BLaER1 treated with 17β-estradiol and CSF1 and Interleukin-3, amounts not matched to agents 10 nM and 100 nM (cell line): ENCODE results near the gene CARD10.

Source experiments
- H3K27ac ChIP-seq, 11 experiments: shearing (Covaris generic); formaldehyde crosslinking; 2 replicates each; pipeline ENCODE4 v1.8.1; 2022
- H3K27me3 ChIP-seq, 11 experiments: shearing (Covaris generic); formaldehyde crosslinking; 2 replicates each; pipeline ENCODE4 v1.8.1; 2022
- H3K36me3 ChIP-seq, 11 experiments: shearing (Covaris generic); formaldehyde crosslinking; 2 replicates each; pipeline ENCODE4 v1.8.1; 2022
- H3K4me1 ChIP-seq, 10 experiments: shearing (Covaris generic); formaldehyde crosslinking; 2 replicates each; pipeline ENCODE4 v1.8.1; 2022
- H3K4me2 ChIP-seq, 11 experiments: shearing (Covaris generic); formaldehyde crosslinking; 2 replicates each; pipeline ENCODE4 v1.8.1; 2022
- H3K4me3 ChIP-seq, 10 experiments: shearing (Covaris generic); formaldehyde crosslinking; 2 replicates each; pipeline ENCODE4 v1.8.1; 2022
- H3K9ac ChIP-seq, 11 experiments: shearing (Covaris generic); formaldehyde crosslinking; 2 replicates each; pipeline ENCODE4 v1.8.1; 2022
- H3K9me3 ChIP-seq, 11 experiments: shearing (Covaris generic); formaldehyde crosslinking; replicated peaks in 1 of 11; 2 replicates each; pipeline ENCODE4 v1.8.1; 2022
- H4K20me1 ChIP-seq, 11 experiments: shearing (Covaris generic); formaldehyde crosslinking; 2 replicates each; pipeline ENCODE4 v1.8.1; 2022
- Cebpa-rat ChIP-seq, 11 experiments: shearing (Covaris generic); IDR thresholded peaks; 2 replicates each; pipeline ENCODE4 v1.8.1; 2022

Gene CARD10

GRCh38 chr22:37503850-37504249 is 15.4 kb downstream of the CARD10 start:
- Histone ChIP-seq H3K9ac (no peak overlapping the region), H3K36me3 (no peaks in the 10 kb centered on the region), H4K20me1 (peaks cover 0 to 14% (median 0%) of the 10 kb centered on the region in 11 experiments; a peak in 2 of 22 replicates), H3K27ac (no peak overlapping the region), H3K4me3 (no peak overlapping the region), H3K9me3 (no peaks in the 10 kb centered on the region), H3K4me2 (peak overlapping the region in 5 of 11 experiments; percentile 17 to 53 (median 34); a peak in 8 of 22 replicates), H3K4me1 (peaks cover 0 to 42% (median 20%) of the 10 kb centered on the region in 10 experiments; a peak in 15 of 20 replicates), H3K27me3 (no peaks in the 10 kb centered on the region; a peak in 1 of 22 replicates)
- TF ChIP-seq Cebpa-rat (IDR thresholded peaks at IDR 0.05) = no peak

GRCh38 chr22:37503183-37503683 is 16.0 kb downstream of the CARD10 start:
- H3K9ac ChIP-seq = no peak overlapping the region
- peaks cover 0 to 43% (median 22%) of the 10 kb centered on the region in 10 experiments; a peak in 16 of 20 replicates for H3K4me1 ChIP-seq
- no peak for TF ChIP-seq Cebpa-rat (IDR thresholded peaks at IDR 0.05)

GRCh38 chr22:37502342-37503182 is 16.7 kb downstream of the CARD10 start:
- Histone ChIP-seq H4K20me1 (peaks cover 0 to 14% (median 0%) of the 10 kb centered on the region in 11 experiments; a peak in 3 of 22 replicates), H3K27ac (no peak overlapping the region)
- TF ChIP-seq Cebpa-rat (IDR thresholded peaks at IDR 0.05) = no peak

More at GRCh38 chr22:37503183-37503683, 16.0 kb downstream of the CARD10 start:
- H3K4me2 ChIP-seq = peak overlapping the region in 5 of 11 experiments; percentile 17 to 53 (median 34); a peak in 7 of 22 replicates
- no peak overlapping the region for H3K27ac ChIP-seq
- no peaks in the 10 kb centered on the region; a peak in 1 of 22 replicates for H3K27me3 ChIP-seq
- H3K4me3 ChIP-seq = no peak overlapping the region
- H3K36me3 ChIP-seq = no peaks in the 10 kb centered on the region
- no peaks in the 10 kb centered on the region for H3K9me3 ChIP-seq
- peaks cover 0 to 14% (median 0%) of the 10 kb centered on the region in 11 experiments; a peak in 3 of 22 replicates for H4K20me1 ChIP-seq

GRCh38 chr22:37501610-37502341 is 17.4 kb downstream of the CARD10 start:
- Histone ChIP-seq H3K9me3 (no peaks in the 10 kb centered on the region), H3K9ac (no peak overlapping the region), H3K4me1 (peaks cover 0 to 47% (median 24%) of the 10 kb centered on the region in 10 experiments; a peak in 17 of 20 replicates), H3K4me2 (peak overlapping the region in 4 of 11 experiments; percentile 33 to 70 (median 43); a peak in 5 of 22 replicates), H3K4me3 (no peak overlapping the region), H3K27ac (no peak overlapping the region), H4K20me1 (peaks cover 0 to 14% (median 0%) of the 10 kb centered on the region in 11 experiments; a peak in 2 of 22 replicates), H3K36me3 (no peaks in the 10 kb centered on the region), H3K27me3 (no peaks in the 10 kb centered on the region)
- TF ChIP-seq Cebpa-rat (IDR thresholded peaks at IDR 0.05) = no peak

More at GRCh38 chr22:37502342-37503182, 16.7 kb downstream of the CARD10 start:
- peak overlapping the region in 4 of 11 experiments; percentile 5 to 70 (median 24); a peak in 7 of 22 replicates for H3K4me2 ChIP-seq
- no peaks in the 10 kb centered on the region for H3K27me3 ChIP-seq
- H3K4me1 ChIP-seq = peaks cover 0 to 47% (median 24%) of the 10 kb centered on the region in 10 experiments; a peak in 16 of 20 replicates
- no peak overlapping the region for H3K4me3 ChIP-seq
- H3K9me3 ChIP-seq = no peaks in the 10 kb centered on the region
- no peak overlapping the region for H3K9ac ChIP-seq
- H3K36me3 ChIP-seq = no peaks in the 10 kb centered on the region

GRCh38 chr22:37500745-37501609 is 18.2 kb downstream of the CARD10 start:
- no peaks in the 10 kb centered on the region for H3K9me3 ChIP-seq
- no peaks in the 10 kb centered on the region for H3K36me3 ChIP-seq
- peaks cover 0 to 14% (median 0%) of the 10 kb centered on the region in 11 experiments; a peak in 3 of 22 replicates for H4K20me1 ChIP-seq
- H3K9ac ChIP-seq = no peak overlapping the region
- no peak overlapping the region for H3K27ac ChIP-seq
- peaks cover 0 to 47% (median 24%) of the 10 kb centered on the region in 10 experiments; a peak in 17 of 20 replicates for H3K4me1 ChIP-seq
- H3K4me3 ChIP-seq = no peak overlapping the region
- peak overlapping the region in 4 of 11 experiments; percentile 14 to 70 (median 43); a peak in 5 of 22 replicates for H3K4me2 ChIP-seq
- no peaks in the 10 kb centered on the region for H3K27me3 ChIP-seq
- no peak for TF ChIP-seq Cebpa-rat (IDR thresholded peaks at IDR 0.05)

GRCh38 chr22:37499789-37500540 is 19.2 kb downstream of the CARD10 start:
- Histone ChIP-seq H3K4me1 (peaks cover 0 to 47% (median 24%) of the 10 kb centered on the region in 10 experiments; a peak in 17 of 20 replicates), H3K27ac (no peak overlapping the region), H3K27me3 (no peaks in the 10 kb centered on the region), H3K4me2 (peak overlapping the region in 2 of 11 experiments; percentile 21 to 27; a peak in 2 of 22 replicates), H4K20me1 (peaks cover 0 to 14% (median 0%) of the 10 kb centered on the region in 11 experiments; a peak in 3 of 22 replicates), H3K9ac (peak overlapping the region in 1 of 11 experiments; percentile 36; a peak in 1 of 22 replicates), H3K9me3 (no peaks in the 10 kb centered on the region), H3K4me3 (no peak overlapping the region), H3K36me3 (no peaks in the 10 kb centered on the region)
- TF ChIP-seq Cebpa-rat (IDR thresholded peaks at IDR 0.05) = no peak

GRCh38 chr22:37499027-37499707 is 20.0 kb downstream of the CARD10 start:
- Histone ChIP-seq H3K4me1 (peaks cover 0 to 44% (median 24%) of the 10 kb centered on the region in 10 experiments; a peak in 18 of 20 replicates), H3K9me3 (no peaks in the 10 kb centered on the region), H3K27ac (no peak overlapping the region), H3K9ac (peak overlapping the region in 1 of 11 experiments; percentile 36; a peak in 1 of 22 replicates), H3K27me3 (no peaks in the 10 kb centered on the region), H3K36me3 (no peaks in the 10 kb centered on the region), H3K4me3 (no peak overlapping the region), H4K20me1 (peaks cover 0 to 14% (median 0%) of the 10 kb centered on the region in 11 experiments; a peak in 3 of 22 replicates), H3K4me2 (peak overlapping the region in 2 of 11 experiments; percentile 21 to 27; a peak in 1 of 22 replicates)
- TF ChIP-seq Cebpa-rat (IDR thresholded peaks at IDR 0.05) = no peak
